Esophagus (tissue), 2 donors: Measurements from ENCODE around the gene GCLM. TPM values are rescaled to one million over a fixed set of nuclear protein-coding genes. Genes with fewer than 3 reads are reported as not detected.
"Not testable (repeated sequence)": the region's sequence is repeated elsewhere in the genome, so short reads cannot be mapped to it uniquely, and the experiment has no call there.

Experiments
- H3K27ac ChIP-seq, 2 donors: one replicate each; pipeline ENCODE4 v1.5.1; 2013; ENCODE audit warnings: low read depth in 2 of 2, mild to moderate bottlenecking in 2 of 2, inconsistent platforms in 1 of 2, low read length in 1 of 2, moderate library complexity in 1 of 2
- H3K27me3 ChIP-seq, 2 donors: one replicate each; pipeline ENCODE4 v1.6.1; 2013; ENCODE audit warnings: low read length in 2 of 2, control low read depth in 1 of 2, mild to moderate bottlenecking in 1 of 2; ENCODE audit not compliant: insufficient read depth in 2 of 2, control insufficient read depth in 1 of 2
- H3K36me3 ChIP-seq, 2 donors: one replicate each; pipeline ENCODE4 v1.6.1; 2013; ENCODE audit warnings: low read length in 1 of 2; ENCODE audit not compliant: control insufficient read depth in 2 of 2, insufficient read depth in 2 of 2
- H3K4me1 ChIP-seq, 2 donors: one replicate each; pipeline ENCODE4 v1.6.1; 2013; ENCODE audit warnings: low read length in 1 of 2; ENCODE audit not compliant: control insufficient read depth in 2 of 2, insufficient read depth in 2 of 2
- H3K4me3 ChIP-seq, 2 donors: one replicate each; pipeline ENCODE4 v1.5.1; 2013; ENCODE audit warnings: low read length in 2 of 2, mild to moderate bottlenecking in 2 of 2, low read depth in 1 of 2, moderate library complexity in 1 of 2
- H3K9me3 ChIP-seq, 2 donors: one replicate each; pipeline ENCODE4 v1.6.1; 2013; ENCODE audit warnings: mild to moderate bottlenecking in 2 of 2, low read depth in 1 of 2, low read length in 1 of 2, moderate library complexity in 1 of 2; ENCODE audit not compliant: control insufficient read depth in 2 of 2, insufficient read depth in 1 of 2
- WGBS, 2 donors: extraction: QIAGEN DNeasy Blood & Tissue Kit; methylation state at CpG; one replicate each; pipeline ENCODE4 v1.1.7; 2013; 5-methylcytosine and 5-hydroxymethylcytosine counted together
- polyA plus RNA-seq, 2 donors: library from polyadenylated mRNA; stranded (reverse); fragments of 200-250 nt; gene quantifications; one replicate each; pipeline ENCODE4 v1.2.3, GENCODE V29; 2013
- donor health status: healthy with polysubstance abuse.
- donor health status: Bipolar disorder and iron deficiency.

The GCLM gene
- polyA plus RNA-seq, 2 donors: 1.4 to 5.0 TPM

- H3K9me3 ChIP-seq: no peaks in the 10 kb centered on the region
- no peaks in the 10 kb centered on the region for H3K4me1 ChIP-seq
- no peak overlapping the region for H3K4me3 ChIP-seq
- H3K27me3 ChIP-seq: no peaks in the 10 kb centered on the region
- no peak overlapping the region for H3K27ac ChIP-seq
- no peaks in the 10 kb centered on the region for H3K36me3 ChIP-seq
Observed at GRCh38 chr1:93851327-93851712, 57.9 kb downstream of the GCLM start.

DNA sequence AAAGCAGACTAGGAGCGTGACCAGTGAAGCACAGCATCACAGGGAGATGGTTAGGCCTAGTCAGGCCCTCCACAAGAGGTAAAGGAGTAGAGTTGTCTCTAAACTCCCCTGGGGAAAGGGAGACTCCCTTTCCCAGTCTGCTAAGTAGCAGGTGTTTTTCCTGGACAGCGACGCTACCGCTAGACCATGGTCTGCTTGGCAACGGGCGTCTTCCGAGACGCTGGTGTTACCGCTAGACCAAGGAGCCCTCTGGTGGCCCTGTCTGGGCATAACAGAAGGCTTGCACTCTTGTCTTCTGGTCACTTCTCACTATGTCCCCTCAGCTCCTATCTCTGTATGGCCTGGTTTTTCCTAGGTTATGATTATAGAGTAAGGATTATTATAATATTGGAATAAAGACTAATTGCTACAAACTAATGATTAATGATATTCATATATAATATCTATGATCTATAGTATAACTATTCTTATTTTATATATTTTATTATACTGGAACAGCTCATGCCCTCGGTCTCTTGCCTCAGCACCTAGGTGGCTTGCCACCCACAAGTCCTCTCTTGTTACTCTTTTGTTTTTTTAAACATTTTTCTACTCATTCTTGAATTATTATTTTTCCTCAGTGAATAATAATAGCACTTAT is 58.4 kb downstream of the GCLM start:
- H3K9me3 ChIP-seq, H3K36me3 ChIP-seq, H3K4me1 ChIP-seq, H3K4me3 ChIP-seq, H3K27ac ChIP-seq, H3K27me3 ChIP-seq: not testable (repeated sequence)
- 40 to 45% methylated on average over 10 of the region's 10 CpGs for WGBS, 2 donors

GRCh38 chr1:93848350-93848883 is 60.8 kb downstream of the GCLM start:
- Histone ChIP-seq H3K27ac (peak overlapping the region in 1 of 2 donors; percentile 99), H3K36me3 (no peaks in the 10 kb centered on the region), H3K9me3 (no peaks in the 10 kb centered on the region), H3K27me3 (no peaks in the 10 kb centered on the region), H3K4me1 (peaks cover 0 to 3% of the 10 kb centered on the region in 2 donors), H3K4me3 (peak overlapping the region in 1 of 2 donors; percentile 71)
- WGBS, 2 donors: 50 to 52% methylated on average over 4 of the region's 4 CpGs

- H3K27ac ChIP-seq: peak overlapping the region; percentile 99 to 100
- 1% methylated on average over 34 to 36 of the region's 36 CpGs for WGBS, 2 donors
- H3K9me3 ChIP-seq: no peaks in the 10 kb centered on the region
- peaks cover 0 to 3% of the 10 kb centered on the region in 2 donors for H3K4me1 ChIP-seq
- H3K4me3 ChIP-seq: peak overlapping the region; percentile 71 to 94
- no peaks in the 10 kb centered on the region for H3K27me3 ChIP-seq
- no peaks in the 10 kb centered on the region for H3K36me3 ChIP-seq
Observed at GRCh38 chr1:93847811-93848288, 61.4 kb downstream of the GCLM start.

GRCh38 chr1:93846992-93847810 is 62.0 kb downstream of the GCLM start:
- peak overlapping the region; percentile 99 to 100 for H3K27ac ChIP-seq
- H3K4me1 ChIP-seq: peaks cover 0 to 3% of the 10 kb centered on the region in 2 donors
- no peaks in the 10 kb centered on the region for H3K9me3 ChIP-seq
- H3K4me3 ChIP-seq: peak overlapping the region; percentile 71 to 94
- 0 to 1% methylated on average over 59 to 82 of the region's 86 CpGs for WGBS, 2 donors
- H3K27me3 ChIP-seq: no peaks in the 10 kb centered on the region
- no peaks in the 10 kb centered on the region for H3K36me3 ChIP-seq

- H3K4me1 ChIP-seq: peaks cover 0 to 3% of the 10 kb centered on the region in 2 donors
- WGBS, 2 donors: 0% methylated on average over 91 to 93 of the region's 94 CpGs
- H3K27me3 ChIP-seq: no peaks in the 10 kb centered on the region
- H3K36me3 ChIP-seq: no peaks in the 10 kb centered on the region
- peak overlapping the region; percentile 71 to 94 for H3K4me3 ChIP-seq
- peak overlapping the region; percentile 99 to 100 for H3K27ac ChIP-seq
- H3K9me3 ChIP-seq: no peaks in the 10 kb centered on the region
Observed at GRCh38 chr1:93846206-93846991, 62.8 kb downstream of the GCLM start.

DNA sequence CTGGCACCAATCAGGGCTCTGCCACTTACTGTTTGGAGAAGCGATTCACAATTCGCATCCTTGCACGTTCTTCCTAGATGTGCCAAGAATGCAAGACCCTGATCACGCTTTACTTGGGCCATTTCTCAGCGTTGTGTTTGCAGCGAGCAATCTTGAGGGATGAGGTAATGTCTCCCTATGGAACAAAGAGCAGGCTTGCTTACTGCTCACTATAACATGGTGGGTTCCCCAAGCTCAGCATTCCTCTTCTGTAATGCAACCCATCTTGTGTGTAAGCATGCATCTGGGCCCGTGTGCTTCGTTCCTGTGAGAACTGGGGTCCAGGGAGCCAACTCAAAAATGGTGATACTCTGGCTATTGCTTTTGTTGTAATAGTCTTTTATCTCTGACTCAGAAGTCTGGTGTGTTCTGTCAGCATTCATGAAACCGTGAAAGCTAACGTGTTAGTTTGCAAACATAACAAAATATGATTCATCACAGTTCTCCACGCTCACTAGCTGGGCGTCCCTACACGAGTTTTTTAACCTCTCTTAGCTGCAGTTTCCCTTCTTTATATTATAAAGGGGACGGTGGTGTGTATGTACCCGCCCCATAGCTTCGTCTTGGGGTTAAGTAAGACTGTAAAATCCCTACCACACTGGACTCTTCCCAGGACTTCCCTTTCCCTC is 63.6 kb downstream of the GCLM start:
- no peaks in the 10 kb centered on the region for H3K27me3 ChIP-seq
- no peaks in the 10 kb centered on the region for H3K9me3 ChIP-seq
- peak overlapping the region; percentile 99 to 100 for H3K27ac ChIP-seq
- WGBS, 2 donors: 10 to 11% methylated on average over 16 of the region's 16 CpGs
- peaks cover 0 to 3% of the 10 kb centered on the region in 2 donors for H3K4me1 ChIP-seq
- H3K4me3 ChIP-seq: peak overlapping the region; percentile 71 to 94
- H3K36me3 ChIP-seq: no peaks in the 10 kb centered on the region

DNA sequence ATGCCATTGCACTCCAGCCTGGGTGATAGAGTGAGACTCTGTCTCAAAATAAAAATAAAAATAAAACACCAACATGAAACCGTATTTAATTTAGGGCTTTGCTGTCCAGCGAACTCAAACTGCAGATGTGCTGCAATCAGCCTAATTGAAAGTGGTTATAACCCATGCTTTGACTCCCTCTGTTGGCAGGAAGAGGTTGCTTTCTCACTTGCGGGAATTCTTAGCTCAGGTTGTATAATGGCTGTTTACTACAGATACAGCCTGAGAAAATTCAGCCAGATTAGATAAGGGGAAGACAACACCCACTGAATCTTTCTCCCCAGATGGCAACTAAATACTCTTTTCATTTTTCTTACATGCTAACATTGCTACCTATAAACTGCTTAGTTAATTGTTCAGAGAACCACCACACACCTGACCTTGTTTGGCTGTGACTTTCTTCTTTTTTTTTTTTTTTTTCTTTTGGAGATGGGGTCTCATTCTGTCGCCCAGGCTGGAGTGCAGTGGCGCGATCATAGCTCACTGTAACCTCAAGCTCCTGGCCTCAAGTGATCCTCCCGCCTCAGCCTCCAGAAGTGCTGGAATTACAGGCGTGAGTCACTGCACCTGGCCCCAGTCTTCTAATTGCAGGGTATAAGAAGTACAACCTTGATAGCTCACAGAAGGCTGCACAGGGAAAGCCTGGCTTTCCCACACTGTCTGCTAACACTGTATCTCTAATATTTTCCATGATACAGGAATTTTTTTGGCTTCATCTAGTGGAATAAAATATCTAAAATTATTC is 64.8 kb downstream of the GCLM start:
- H3K9me3 ChIP-seq: no peaks in the 10 kb centered on the region
- WGBS, 2 donors: 50 to 55% methylated on average over 8 of the region's 8 CpGs
- no peaks in the 10 kb centered on the region for H3K36me3 ChIP-seq
- no peak overlapping the region for H3K27ac ChIP-seq
- peaks cover 0 to 3% of the 10 kb centered on the region in 2 donors for H3K4me1 ChIP-seq
- no peak overlapping the region for H3K4me3 ChIP-seq
- no peaks in the 10 kb centered on the region for H3K27me3 ChIP-seq
